ENCODE data around the gene SLC22A12.

DNA sequence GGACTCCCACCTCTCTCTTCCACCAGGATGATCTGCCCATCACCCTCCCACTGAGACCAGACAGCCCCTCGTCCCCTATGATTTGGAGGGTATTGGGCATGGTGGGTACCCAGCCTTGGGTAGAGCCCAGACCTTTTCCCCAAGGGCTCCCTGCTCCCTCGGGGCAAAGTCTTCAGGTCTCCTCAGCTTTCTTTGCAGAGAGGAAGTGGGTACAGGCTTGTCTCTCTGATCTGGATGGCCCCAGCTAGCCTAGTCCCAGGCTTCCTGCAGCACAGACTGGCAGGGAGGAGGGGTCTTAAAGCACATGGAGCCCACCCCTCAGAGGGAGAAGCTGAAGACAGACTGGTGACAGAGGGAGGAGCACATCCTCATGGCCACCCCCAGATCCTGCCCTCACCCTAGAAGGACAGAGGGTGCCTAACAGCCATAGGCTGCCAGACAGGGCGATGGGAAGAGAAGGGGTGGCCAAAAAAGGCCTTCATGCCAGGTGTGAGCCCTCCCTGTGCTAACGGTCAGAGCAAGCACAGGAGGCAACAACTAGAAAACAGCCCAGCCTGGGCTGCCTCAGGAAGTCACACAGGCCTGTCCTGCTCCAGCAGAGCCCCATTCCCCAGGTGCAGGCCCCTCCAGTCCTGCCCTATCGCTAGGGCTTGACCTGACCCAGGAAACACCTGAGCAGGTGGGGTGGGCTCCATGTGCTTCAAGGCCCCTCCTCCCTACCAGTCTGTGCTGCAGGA lies 30.4 kb downstream of the SLC22A12 start:
- TF ChIP-seq JUN (IDR thresholded peaks at IDR 0.05; ENCODE audit: borderline replicate concordance, insufficient read depth, insufficient read length, low read depth) (no peak), EZH2 (IDR thresholded peaks at IDR 0.05; ENCODE audit: borderline replicate concordance, low read depth, low read length, severe bottlenecking) (no peak), POLR2A (IDR thresholded peaks at IDR 0.05; ENCODE audit: low read depth, low read length) (no peak), FOS (IDR thresholded peaks at IDR 0.05; ENCODE audit: borderline replicate concordance, insufficient read depth, low read length) (no peak)
- TF ChIP-seq, protein P1, sequence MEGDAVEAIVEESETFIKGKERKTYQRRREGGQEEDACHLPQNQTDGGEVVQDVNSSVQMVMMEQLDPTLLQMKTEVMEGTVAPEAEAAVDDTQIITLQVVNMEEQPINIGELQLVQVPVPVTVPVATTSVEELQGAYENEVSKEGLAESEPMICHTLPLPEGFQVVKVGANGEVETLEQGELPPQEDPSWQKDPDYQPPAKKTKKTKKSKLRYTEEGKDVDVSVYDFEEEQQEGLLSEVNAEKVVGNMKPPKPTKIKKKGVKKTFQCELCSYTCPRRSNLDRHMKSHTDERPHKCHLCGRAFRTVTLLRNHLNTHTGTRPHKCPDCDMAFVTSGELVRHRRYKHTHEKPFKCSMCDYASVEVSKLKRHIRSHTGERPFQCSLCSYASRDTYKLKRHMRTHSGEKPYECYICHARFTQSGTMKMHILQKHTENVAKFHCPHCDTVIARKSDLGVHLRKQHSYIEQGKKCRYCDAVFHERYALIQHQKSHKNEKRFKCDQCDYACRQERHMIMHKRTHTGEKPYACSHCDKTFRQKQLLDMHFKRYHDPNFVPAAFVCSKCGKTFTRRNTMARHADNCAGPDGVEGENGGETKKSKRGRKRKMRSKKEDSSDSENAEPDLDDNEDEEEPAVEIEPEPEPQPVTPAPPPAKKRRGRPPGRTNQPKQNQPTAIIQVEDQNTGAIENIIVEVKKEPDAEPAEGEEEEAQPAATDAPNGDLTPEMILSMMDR (IDR thresholded peaks at IDR 0.05; ENCODE audit: extremely low read depth in 1 of 2, insufficient read depth in 1 of 2, low read depth in 1 of 2, low read length in 2 of 2) = no peak
- TF ChIP-seq, protein P2, sequence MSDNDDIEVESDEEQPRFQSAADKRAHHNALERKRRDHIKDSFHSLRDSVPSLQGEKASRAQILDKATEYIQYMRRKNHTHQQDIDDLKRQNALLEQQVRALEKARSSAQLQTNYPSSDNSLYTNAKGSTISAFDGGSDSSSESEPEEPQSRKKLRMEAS (IDR thresholded peaks at IDR 0.05; ENCODE audit: insufficient read depth, insufficient read length) = no peak
